Sigmoid colon (tissue), 4 donors: ENCODE results near the gene COL23A1.

Source experiments
- POLR2A ChIP-seq, 2 donors: fragments of 450-650 bp; IDR thresholded peaks; one replicate each; pipeline ENCODE4 v1.6.1; 2016; ENCODE audit warnings: antibody characterized with exemption in 2 of 2, mild to moderate bottlenecking in 2 of 2, moderate library complexity in 2 of 2
- POLR2AphosphoS5 ChIP-seq, 4 donors: sonication (generic); formaldehyde crosslinking; IDR thresholded peaks; one replicate each; pipeline ENCODE4 v1.6.1; 2017; ENCODE audit warnings: antibody characterized with exemption in 4 of 4
- TF ChIP-seq, protein P1 (sequence below), 4 experiments: fragments of 450-650 bp in 3 of 4; fragments of 200-600 bp in 1 of 4; IDR thresholded peaks; one replicate each; pipeline ENCODE4 v1.5.1; 2016 to 2019; ENCODE audit warnings: antibody characterized with exemption in 4 of 4, mild to moderate bottlenecking in 3 of 4, moderate library complexity in 2 of 4

DNA sequence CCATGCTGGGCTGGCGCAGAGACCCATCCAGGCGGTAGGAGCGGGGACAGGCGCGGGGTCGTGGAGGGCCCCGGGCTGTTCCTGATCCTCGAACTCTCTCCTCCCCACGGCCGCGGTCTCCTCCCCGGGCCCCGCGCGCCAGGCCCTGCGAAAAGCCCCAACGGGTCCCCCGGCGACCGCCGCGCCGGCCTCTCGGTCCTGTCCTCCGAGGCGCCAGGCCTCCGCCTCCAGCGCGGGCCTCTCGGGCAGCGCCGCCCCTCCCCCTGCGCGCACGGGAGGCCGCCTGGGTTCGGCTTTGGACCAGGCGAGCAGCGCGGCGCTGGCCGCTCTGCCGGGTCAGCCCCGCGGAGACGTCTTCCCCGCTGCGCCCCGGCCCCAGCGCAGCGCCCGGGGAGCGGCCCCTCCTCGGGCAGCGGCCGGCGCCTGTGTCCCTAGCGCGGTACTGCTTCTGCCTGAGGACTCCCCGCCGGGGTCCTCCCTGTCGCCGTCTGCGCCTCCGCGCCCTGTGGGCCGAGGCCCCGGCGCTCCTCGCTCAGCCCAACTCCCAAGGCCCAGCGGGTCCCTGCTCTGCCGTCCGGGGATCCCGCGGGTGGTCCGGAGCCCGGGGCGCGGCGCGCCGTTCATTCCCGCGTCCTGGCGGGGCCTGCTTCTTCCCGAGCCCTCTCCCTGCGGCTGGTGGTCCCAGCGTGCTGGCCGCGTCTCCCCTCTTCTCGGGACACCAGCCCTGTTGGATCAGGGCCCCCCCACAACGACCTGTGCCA is 13.4 kb downstream of the COL23A1 start:
- TF ChIP-seq, protein P1, sequence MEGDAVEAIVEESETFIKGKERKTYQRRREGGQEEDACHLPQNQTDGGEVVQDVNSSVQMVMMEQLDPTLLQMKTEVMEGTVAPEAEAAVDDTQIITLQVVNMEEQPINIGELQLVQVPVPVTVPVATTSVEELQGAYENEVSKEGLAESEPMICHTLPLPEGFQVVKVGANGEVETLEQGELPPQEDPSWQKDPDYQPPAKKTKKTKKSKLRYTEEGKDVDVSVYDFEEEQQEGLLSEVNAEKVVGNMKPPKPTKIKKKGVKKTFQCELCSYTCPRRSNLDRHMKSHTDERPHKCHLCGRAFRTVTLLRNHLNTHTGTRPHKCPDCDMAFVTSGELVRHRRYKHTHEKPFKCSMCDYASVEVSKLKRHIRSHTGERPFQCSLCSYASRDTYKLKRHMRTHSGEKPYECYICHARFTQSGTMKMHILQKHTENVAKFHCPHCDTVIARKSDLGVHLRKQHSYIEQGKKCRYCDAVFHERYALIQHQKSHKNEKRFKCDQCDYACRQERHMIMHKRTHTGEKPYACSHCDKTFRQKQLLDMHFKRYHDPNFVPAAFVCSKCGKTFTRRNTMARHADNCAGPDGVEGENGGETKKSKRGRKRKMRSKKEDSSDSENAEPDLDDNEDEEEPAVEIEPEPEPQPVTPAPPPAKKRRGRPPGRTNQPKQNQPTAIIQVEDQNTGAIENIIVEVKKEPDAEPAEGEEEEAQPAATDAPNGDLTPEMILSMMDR (IDR thresholded peaks at IDR 0.05) = no peak
- TF ChIP-seq POLR2A (IDR thresholded peaks at IDR 0.05) (no peak), POLR2AphosphoS5 (IDR thresholded peaks at IDR 0.05) (no peak)
